ENCODE results near the gene PTPRC.

DNA sequence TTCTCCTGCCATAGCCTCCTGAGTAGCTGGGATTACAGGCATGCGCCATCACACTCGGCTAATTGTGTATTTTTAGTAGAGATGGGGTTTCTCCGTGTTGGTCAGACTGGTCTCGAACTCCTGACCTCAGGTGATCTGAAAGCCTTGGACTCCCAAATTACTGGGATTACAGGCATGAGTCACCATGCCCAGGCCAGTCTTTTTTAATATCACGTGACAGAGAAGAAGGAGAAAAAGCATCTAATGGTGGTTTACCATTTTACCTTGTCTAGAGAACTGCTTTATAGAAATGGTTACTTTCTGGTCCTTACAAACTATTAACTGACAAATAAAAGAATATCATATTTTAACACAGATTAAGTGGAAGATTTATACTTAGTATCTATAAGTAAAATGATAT, 168.0 kb downstream of the PTPRC start:
- TF ChIP-seq, protein P1, sequence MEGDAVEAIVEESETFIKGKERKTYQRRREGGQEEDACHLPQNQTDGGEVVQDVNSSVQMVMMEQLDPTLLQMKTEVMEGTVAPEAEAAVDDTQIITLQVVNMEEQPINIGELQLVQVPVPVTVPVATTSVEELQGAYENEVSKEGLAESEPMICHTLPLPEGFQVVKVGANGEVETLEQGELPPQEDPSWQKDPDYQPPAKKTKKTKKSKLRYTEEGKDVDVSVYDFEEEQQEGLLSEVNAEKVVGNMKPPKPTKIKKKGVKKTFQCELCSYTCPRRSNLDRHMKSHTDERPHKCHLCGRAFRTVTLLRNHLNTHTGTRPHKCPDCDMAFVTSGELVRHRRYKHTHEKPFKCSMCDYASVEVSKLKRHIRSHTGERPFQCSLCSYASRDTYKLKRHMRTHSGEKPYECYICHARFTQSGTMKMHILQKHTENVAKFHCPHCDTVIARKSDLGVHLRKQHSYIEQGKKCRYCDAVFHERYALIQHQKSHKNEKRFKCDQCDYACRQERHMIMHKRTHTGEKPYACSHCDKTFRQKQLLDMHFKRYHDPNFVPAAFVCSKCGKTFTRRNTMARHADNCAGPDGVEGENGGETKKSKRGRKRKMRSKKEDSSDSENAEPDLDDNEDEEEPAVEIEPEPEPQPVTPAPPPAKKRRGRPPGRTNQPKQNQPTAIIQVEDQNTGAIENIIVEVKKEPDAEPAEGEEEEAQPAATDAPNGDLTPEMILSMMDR (conservative IDR thresholded peaks at IDR 0.05), result no peak
- TF ChIP-seq ZFX (IDR thresholded peaks at IDR 0.05), result no peak
